Right atrium auricular region (tissue), 2 donors: ENCODE results near the gene RSPO4. TPM values are rescaled to one million over a fixed set of nuclear protein-coding genes. Genes with fewer than 3 reads are reported as not detected.

Experiments
- DNase-seq: peaks from one replicate; pipeline ENCODE4 v3.0.0-alpha.2; 2019; ENCODE audit warnings: low spot score
- H3K27ac ChIP-seq, 2 donors: fragments of 200-600 bp; sonication (generic); 1 replicate in 1 of 2; 2 replicates in 1 of 2; pipeline ENCODE4 v1.5.1; 2016 to 2019
- H3K27me3 ChIP-seq, 2 donors: fragments of 200-600 bp; sonication (generic); one replicate each; pipeline versions ENCODE4 v1.5.1 to v1.6.0; 2017 to 2019
- H3K36me3 ChIP-seq: fragments of 200-600 bp; sonication (generic); one replicate; pipeline ENCODE4 v1.5.1; 2016
- H3K4me1 ChIP-seq, 2 donors: fragments of 200-600 bp; sonication (generic); one replicate each; pipeline versions ENCODE4 v1.5.1 to v1.6.0; 2017 to 2019
- H3K4me3 ChIP-seq, 2 donors: fragments of 200-600 bp; sonication (generic); 1 replicate in 1 of 2; 2 replicates in 1 of 2; pipeline ENCODE4 v1.5.1; 2017 to 2019; ENCODE audit warnings: mild to moderate bottlenecking in 1 of 2, moderate library complexity in 1 of 2
- H3K9me3 ChIP-seq, 2 donors: fragments of 200-600 bp; sonication (generic); one replicate each; pipeline ENCODE4 v1.5.1; 2019
- CTCF ChIP-seq, 2 donors: fragments of 200-600 bp; sonication (generic); IDR thresholded peaks; one replicate each; pipeline ENCODE4 v1.5.1; 2019; ENCODE audit warnings: antibody characterized with exemption in 2 of 2
- total RNA-seq, 2 donors: library from RNA; depleted of rRNA; stranded (reverse); fragments of >200 nt; gene quantifications; one replicate each; pipeline ENCODE4 v1.1.0, GENCODE V29; 2016

RSPO4 gene
- total RNA-seq, 2 donors from 2014 or later: 0.15 to 0.20 TPM

- Histone ChIP-seq H3K27ac (no peak overlapping the region), H3K27me3 (no peaks in the 10 kb centered on the region), H3K4me1 (no peaks in the 10 kb centered on the region), H3K9me3 (no peaks in the 10 kb centered on the region), H3K36me3 (no peaks in the 10 kb centered on the region), H3K4me3 (no peak overlapping the region)
- no peak for DNase-seq
- no peak for TF ChIP-seq CTCF (IDR thresholded peaks at IDR 0.05)
Measured at GRCh38 chr20:922781-923180, 79.3 kb downstream of the RSPO4 start.

DNA sequence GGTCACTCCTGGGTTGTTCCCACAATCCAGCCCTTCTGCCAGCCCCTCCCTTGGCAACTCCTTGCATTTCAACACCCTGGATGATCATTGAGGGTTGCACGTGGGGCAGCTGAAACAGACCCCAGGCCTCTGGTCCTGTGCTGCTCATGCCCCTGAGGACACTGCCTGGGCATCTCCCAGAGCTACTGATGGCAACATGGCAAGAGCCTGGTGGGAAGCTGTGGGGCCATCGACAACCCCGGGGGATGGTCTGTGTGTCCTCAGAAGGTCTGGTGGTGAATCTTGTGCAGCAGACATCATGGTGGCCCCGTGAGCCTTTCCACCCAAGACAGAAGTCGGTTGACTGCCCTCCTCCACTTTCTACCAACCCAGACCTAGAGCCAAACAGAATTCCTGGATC is 81.0 kb downstream of the RSPO4 start:
- TF ChIP-seq CTCF (IDR thresholded peaks at IDR 0.05): no peak
- DNase-seq: no peak
- Histone ChIP-seq H3K27me3 (no peaks in the 10 kb centered on the region), H3K4me1 (peaks cover 0 to under 1% of the 10 kb centered on the region in 2 donors), H3K4me3 (no peak overlapping the region), H3K36me3 (no peaks in the 10 kb centered on the region), H3K27ac (no peak overlapping the region), H3K9me3 (no peaks in the 10 kb centered on the region)

DNA sequence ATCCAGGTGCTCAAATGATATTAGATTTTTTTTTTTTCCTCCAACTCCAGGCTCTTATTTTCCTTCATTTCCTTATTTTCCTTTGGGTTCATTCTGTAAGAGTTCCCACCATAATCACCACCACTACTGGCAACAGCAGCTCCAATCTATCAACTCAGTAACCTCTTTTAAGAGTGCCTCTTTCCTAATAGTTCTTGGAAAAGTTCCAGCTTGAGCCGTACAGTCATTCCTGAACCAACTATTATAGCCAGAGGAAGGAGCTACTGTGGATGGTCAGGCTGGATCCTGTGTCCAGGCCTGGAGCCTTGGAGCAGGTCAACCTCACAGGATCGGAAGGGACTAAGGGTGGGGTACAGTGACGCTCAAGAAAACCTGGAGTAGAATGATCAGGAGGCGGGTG is 81.8 kb downstream of the RSPO4 start:
- no peaks in the 10 kb centered on the region for H3K27me3 ChIP-seq
- H3K9me3 ChIP-seq: no peaks in the 10 kb centered on the region
- no peak for DNase-seq

DNA sequence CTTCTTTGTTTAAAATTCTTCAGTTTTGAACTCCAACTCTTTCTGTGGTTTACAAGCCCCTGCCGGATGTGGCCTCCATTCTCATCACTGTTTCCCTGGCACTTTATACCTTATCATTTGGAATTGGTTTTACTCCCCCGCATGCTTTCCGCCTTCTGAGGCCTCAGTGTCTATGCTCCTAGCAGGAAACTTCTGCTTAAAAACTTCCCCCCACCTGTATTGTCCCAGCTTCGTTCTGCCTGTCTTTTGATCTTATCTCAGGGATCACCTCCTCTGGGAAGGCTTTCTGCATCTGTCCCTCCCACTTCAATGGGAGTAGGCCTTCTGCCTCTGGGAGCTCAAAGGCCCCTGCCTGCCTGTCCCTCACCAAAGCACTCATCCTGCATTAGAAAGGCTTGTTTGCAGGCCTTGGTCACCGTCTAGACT is 82.6 kb downstream of the RSPO4 start:
- no peak overlapping the region for H3K4me3 ChIP-seq
- no peak for TF ChIP-seq CTCF (IDR thresholded peaks at IDR 0.05)
- peaks cover 0 to 8% of the 10 kb centered on the region in 2 donors for H3K4me1 ChIP-seq

More for the DNA sequence above, 81.8 kb downstream of the RSPO4 start:
- Histone ChIP-seq H3K4me1 (peaks cover 0 to 8% of the 10 kb centered on the region in 2 donors), H3K27ac (no peak overlapping the region), H3K36me3 (no peaks in the 10 kb centered on the region), H3K4me3 (no peak overlapping the region)
- no peak for TF ChIP-seq CTCF (IDR thresholded peaks at IDR 0.05)

DNA sequence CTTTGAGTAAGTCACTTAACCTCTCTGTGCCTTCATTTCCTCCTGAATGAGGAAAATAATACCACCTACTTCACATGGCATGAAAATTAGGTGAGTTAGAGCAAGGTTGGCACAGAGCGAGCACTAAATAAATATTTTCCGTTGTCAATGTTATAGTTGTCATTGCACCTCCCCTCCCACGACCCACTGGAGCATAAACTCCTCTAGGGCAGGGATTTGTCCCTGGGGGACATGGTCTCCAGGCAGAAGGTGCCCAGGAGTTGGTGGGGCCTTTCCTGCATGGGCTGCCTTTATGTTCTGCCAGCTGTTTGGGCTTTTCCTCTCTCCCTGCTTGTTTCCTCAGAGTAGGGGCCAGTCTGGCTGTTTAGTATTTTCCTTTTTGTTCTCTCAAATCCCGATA is 84.7 kb downstream of the RSPO4 start:
- H3K4me3 ChIP-seq: no peak overlapping the region
- DNase-seq: no peak
- no peaks in the 10 kb centered on the region for H3K9me3 ChIP-seq
- H3K36me3 ChIP-seq: no peaks in the 10 kb centered on the region
- peaks cover 0 to 8% of the 10 kb centered on the region in 2 donors for H3K4me1 ChIP-seq
- H3K27ac ChIP-seq: no peak overlapping the region
- TF ChIP-seq CTCF (IDR thresholded peaks at IDR 0.05): no peak
- no peaks in the 10 kb centered on the region for H3K27me3 ChIP-seq

More for the DNA sequence above, 82.6 kb downstream of the RSPO4 start:
- no peak for DNase-seq
- Histone ChIP-seq H3K27ac (no peak overlapping the region), H3K36me3 (no peaks in the 10 kb centered on the region), H3K27me3 (no peaks in the 10 kb centered on the region), H3K9me3 (no peaks in the 10 kb centered on the region)

DNA sequence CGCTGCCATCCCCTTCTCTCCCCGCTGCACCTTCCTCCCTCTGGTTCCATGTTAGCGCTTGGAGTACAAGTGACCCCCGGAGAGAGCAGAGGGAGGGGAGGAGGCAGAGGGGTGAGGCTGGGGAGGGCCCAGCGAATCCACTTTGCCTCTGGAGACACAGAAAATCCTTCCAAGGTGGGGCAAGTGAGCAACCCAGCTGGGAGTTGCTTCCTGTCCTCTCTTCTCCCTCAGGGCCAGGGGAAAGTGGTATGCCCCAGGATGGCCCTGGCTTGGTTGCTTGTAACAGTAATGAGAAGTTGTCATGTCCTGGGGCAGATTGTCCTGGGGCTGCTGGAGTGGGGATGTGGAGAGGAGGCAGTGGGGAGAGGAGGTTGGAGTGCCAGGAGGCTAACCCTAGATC is 85.3 kb downstream of the RSPO4 start:
- Histone ChIP-seq H3K27ac (no peak overlapping the region), H3K27me3 (no peaks in the 10 kb centered on the region), H3K36me3 (no peaks in the 10 kb centered on the region), H3K4me1 (peaks cover 0 to 8% of the 10 kb centered on the region in 2 donors), H3K4me3 (no peak overlapping the region), H3K9me3 (no peaks in the 10 kb centered on the region)
- DNase-seq: no peak
- TF ChIP-seq CTCF (IDR thresholded peaks at IDR 0.05): no peak
